SK-N-SH treated with all-trans-retinoic acid at 6 μM for 48 hours (cell line): ENCODE data around the gene CCDC152.

Experiments used
- CSRNP3 ChIP-seq: fragments of 250-450 bp; sonication (Bioruptor Pico); IDR thresholded peaks from 2 replicates; pipeline ENCODE4 v1.5.1; 2021; ENCODE audit warnings: mild to moderate bottlenecking, moderate library complexity
- GLIS3 ChIP-seq: fragments of 250-450 bp; sonication (Bioruptor Pico); IDR thresholded peaks from 2 replicates; pipeline ENCODE4 v1.5.0; 2020; ENCODE audit warnings: mild to moderate bottlenecking, moderate library complexity
- ISL1 ChIP-seq: fragments of 250-450 bp; sonication (Bioruptor Pico); IDR thresholded peaks from 2 replicates; pipeline ENCODE4 v2.1.2; 2022; ENCODE audit warnings: mild to moderate bottlenecking, moderate library complexity
- PATZ1 ChIP-seq: fragments of 250-450 bp; sonication (Bioruptor Pico); IDR thresholded peaks from 2 replicates; pipeline ENCODE4 v1.8.0; 2020; ENCODE audit warnings: mild to moderate bottlenecking, moderate library complexity, borderline replicate concordance
- RARB ChIP-seq: fragments of 250-450 bp; sonication (Bioruptor Pico); IDR thresholded peaks from 2 replicates; pipeline ENCODE4 v1.8.0; 2021; ENCODE audit warnings: mild to moderate bottlenecking, moderate library complexity
- ZC3H10 ChIP-seq: fragments of 250-450 bp; sonication (Bioruptor Pico); IDR thresholded peaks from 2 replicates; pipeline ENCODE4 v1.5.1; 2021; ENCODE audit warnings: mild to moderate bottlenecking, moderate library complexity
- ZNF565 ChIP-seq: fragments of 450-650 bp; formaldehyde crosslinking; conservative IDR thresholded peaks from 2 replicates; pipeline ENCODE4 v1.5.0; 2020; ENCODE audit warnings: low read depth, mild to moderate bottlenecking, moderate library complexity
- ZNF70 ChIP-seq: fragments of 450-650 bp; formaldehyde crosslinking; IDR thresholded peaks from 2 replicates; pipeline ENCODE4 v1.5.0; 2020; ENCODE audit warnings: mild to moderate bottlenecking, moderate library complexity

- TF ChIP-seq PATZ1 (CRISPR knock-in tag) (no peak), CSRNP3 (CRISPR knock-in tag) (no peak), GLIS3 (CRISPR knock-in tag) (no peak), ZNF565 (no peak), RARB (CRISPR knock-in tag) (no peak), ZNF70 (CRISPR knock-in tag) (no peak), ZC3H10 (no peak), ISL1 (CRISPR knock-in tag) (no peak)
Measured at GRCh38 chr5:42745856-42746255, 10.8 kb upstream of the CCDC152 start.
